ENCODE results near the gene ZKSCAN1. TPM values are rescaled to one million over a fixed set of nuclear protein-coding genes. Genes with fewer than 3 reads are reported as not detected.
A peak's percentile ranks its signal among the peaks of the same experiment; 100 is the strongest.

Gene ZKSCAN1
- total RNA-seq, 4 donors from 2014 or later = 32.4 to 37.5 (median 35.4) TPM

GRCh38 chr7:100089458-100090196, 74.2 kb downstream of the ZKSCAN1 start:
- no peak for TF ChIP-seq EP300 (IDR thresholded peaks at IDR 0.05)
- TF ChIP-seq POLR2A (IDR thresholded peaks at IDR 0.05) = no peak
- no peak for TF ChIP-seq CTCF (IDR thresholded peaks at IDR 0.05)
- H3K4me3 ChIP-seq = peak overlapping the region; percentile 53 to 91 (median 72)
- no peak for DNase-seq (ENCODE audit: low spot score in 2 of 2)
- no peaks in the 10 kb centered on the region for H3K27me3 ChIP-seq
- 27 to 28% methylated on average over 7 of the region's 7 CpGs for WGBS, 2 donors
- H3K9me3 ChIP-seq = no peaks in the 10 kb centered on the region
- H3K36me3 ChIP-seq = peaks cover 6 to 47% (median 11%) of the 10 kb centered on the region in 3 donors
- peak overlapping the region; percentile 80 to 94 (median 88) for H3K27ac ChIP-seq
- peaks cover 0 to 37% (median 8%) of the 10 kb centered on the region in 4 donors for H3K4me1 ChIP-seq

DNA sequence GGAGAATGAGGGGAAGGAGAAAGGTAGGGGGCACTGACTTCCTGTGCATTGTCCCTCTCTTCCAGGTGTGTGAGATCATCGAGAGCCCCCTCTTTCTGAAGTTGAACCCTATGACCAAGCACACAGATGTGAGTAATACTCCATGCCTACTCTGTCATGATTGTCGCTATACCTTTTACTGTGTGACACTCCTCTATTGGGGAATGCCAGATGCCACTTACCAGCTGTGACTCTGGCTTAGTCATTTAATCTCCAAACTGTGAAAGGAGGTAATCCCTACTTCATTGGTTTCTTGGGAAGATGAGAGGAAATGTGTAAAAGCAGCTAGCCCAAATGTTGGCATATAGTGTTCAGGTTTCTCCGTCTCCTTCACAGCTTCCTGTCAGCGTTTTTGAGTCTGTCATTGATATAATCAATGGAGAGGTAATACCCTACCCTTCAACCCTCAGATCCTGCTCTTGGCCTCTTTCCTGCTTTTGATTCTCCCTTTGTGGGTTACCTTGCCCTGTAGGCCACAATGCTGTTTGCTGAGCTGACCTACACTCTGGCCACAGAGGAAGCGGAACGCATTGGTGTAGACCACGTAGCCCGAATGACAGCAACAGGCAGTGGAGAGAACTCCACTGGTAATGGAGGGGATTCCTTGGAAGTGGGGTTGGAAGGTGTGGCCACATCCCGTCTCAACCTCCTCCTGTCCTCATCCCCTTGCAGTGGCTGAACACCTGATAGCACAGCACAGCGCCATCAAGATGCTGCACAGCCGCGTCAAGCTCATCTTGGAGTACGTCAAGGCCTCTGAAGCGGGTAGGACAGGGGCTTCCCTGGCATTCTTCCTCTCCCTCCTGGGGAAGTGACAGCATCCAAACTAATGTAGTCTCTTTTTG, 75.4 kb downstream of the ZKSCAN1 start:
- no peak for TF ChIP-seq CTCF (IDR thresholded peaks at IDR 0.05)
- no peak for TF ChIP-seq EP300 (IDR thresholded peaks at IDR 0.05)
- no peak for TF ChIP-seq POLR2A (IDR thresholded peaks at IDR 0.05)
- no peak for DNase-seq (ENCODE audit: low spot score in 2 of 2)
- Histone ChIP-seq H3K36me3 (peaks cover 7 to 58% (median 18%) of the 10 kb centered on the region in 3 donors), H3K9me3 (no peaks in the 10 kb centered on the region), H3K4me1 (peaks cover 0 to 37% (median 8%) of the 10 kb centered on the region in 4 donors), H3K4me3 (no peak overlapping the region), H3K27ac (no peak overlapping the region), H3K27me3 (no peaks in the 10 kb centered on the region)
- WGBS, 2 donors = 85 to 89% methylated on average over 14 of the region's 14 CpGs

Other genes with a start within 250 kb of the ZKSCAN1 start
- 1 to 10 TPM in 1 of 4 donors, under 1 TPM in 1, not detected in 2; 0.22 to 1.5 TPM for gene CYP3A4, start 231.4 kb upstream of the ZKSCAN1 start, total RNA-seq
- not detected for gene CYP3A43, start 187.6 kb upstream of the ZKSCAN1 start, total RNA-seq
- 1 to 10 TPM in 1 of 4 donors, not detected in 3; 2.0 TPM for gene OR2AE1, start 138.6 kb upstream of the ZKSCAN1 start, total RNA-seq
- gene TRIM4, start 96.1 kb upstream of the ZKSCAN1 start, total RNA-seq = 10 to 100 TPM; 53.8 to 68.1 (median 58.1) TPM
- gene GJC3, start 86.0 kb upstream of the ZKSCAN1 start, total RNA-seq = 10 to 100 TPM in 1 of 4 donors, 1 to 10 TPM in 3; 3.3 to 11.7 (median 8.9) TPM
- 100 to 1,000 TPM in 2 of 4 donors, 10 to 100 TPM in 2; 68.7 to 182 (median 111) TPM for gene AZGP1, start 39.6 kb upstream of the ZKSCAN1 start, total RNA-seq
- 10 to 100 TPM; 12.9 to 18.0 (median 16.5) TPM for gene ZSCAN21, start 34.2 kb downstream of the ZKSCAN1 start, total RNA-seq
- 10 to 100 TPM; 24.0 to 37.5 (median 26.9) TPM for gene ZNF3, start 66.1 kb downstream of the ZKSCAN1 start, total RNA-seq
- 10 to 100 TPM; 43.7 to 56.4 (median 50.6) TPM for gene COPS6, start 73.4 kb downstream of the ZKSCAN1 start, total RNA-seq
- gene MCM7, start 85.8 kb downstream of the ZKSCAN1 start, total RNA-seq = 10 to 100 TPM; 28.9 to 41.0 (median 35.8) TPM
- 10 to 100 TPM; 23.0 to 34.1 (median 25.9) TPM for gene AP4M1, start 86.0 kb downstream of the ZKSCAN1 start, total RNA-seq
- 10 to 100 TPM; 46.1 to 56.9 (median 54.2) TPM for gene TAF6, start 103.8 kb downstream of the ZKSCAN1 start, total RNA-seq
- gene CNPY4, start 104.0 kb downstream of the ZKSCAN1 start, total RNA-seq = 10 to 100 TPM in 3 of 4 donors, 1 to 10 TPM in 1; 7.5 to 15.9 (median 11.5) TPM
- 1 to 10 TPM; 3.9 to 9.2 (median 6.9) TPM for gene MBLAC1, start 111.4 kb downstream of the ZKSCAN1 start, total RNA-seq
- 100 to 1,000 TPM; 226 to 312 (median 252) TPM for gene LAMTOR4, start 133.3 kb downstream of the ZKSCAN1 start, total RNA-seq
- gene TRAPPC14, start 143.1 kb downstream of the ZKSCAN1 start, total RNA-seq = 10 to 100 TPM in 3 of 4 donors, 1 to 10 TPM in 1; 6.9 to 36.9 (median 12.7) TPM
- gene GAL3ST4, start 153.0 kb downstream of the ZKSCAN1 start, total RNA-seq = 1 to 10 TPM; 2.7 to 8.3 (median 3.8) TPM
- 1 to 10 TPM; 1.1 to 3.1 (median 1.7) TPM for gene GPC2, start 161.8 kb downstream of the ZKSCAN1 start, total RNA-seq
- 1 to 10 TPM; 4.2 to 8.2 (median 6.5) TPM for gene STAG3, start 162.3 kb downstream of the ZKSCAN1 start, total RNA-seq
- under 1 TPM in 1 of 4 donors, not detected in 3; 0.78 TPM for gene PVRIG, start 204.4 kb downstream of the ZKSCAN1 start, total RNA-seq